Measurements from ENCODE around the gene HHAT.

DNA sequence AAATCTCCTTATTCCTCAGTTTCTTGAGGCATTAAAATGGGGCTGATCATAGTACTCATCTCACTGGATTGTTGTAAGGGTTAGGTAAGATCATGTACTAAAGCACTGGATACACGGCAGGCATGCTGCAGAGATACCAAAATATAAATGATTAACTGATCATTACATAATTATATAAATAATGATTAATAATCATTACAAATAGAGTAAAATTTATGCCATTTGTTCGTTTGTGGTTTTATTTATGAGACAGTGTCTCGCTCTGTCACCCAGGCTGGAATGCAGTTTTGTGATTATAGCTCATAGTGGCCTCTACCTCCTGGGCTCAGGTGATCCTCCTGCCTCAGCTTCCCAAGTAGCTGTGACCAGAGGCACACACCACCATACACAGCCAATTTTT, 140.7 kb downstream of the HHAT start:
- TF ChIP-seq GATA2 (IDR thresholded peaks at IDR 0.05; ENCODE audit: low read depth, low read length) (no peak), GATA3 (IDR thresholded peaks at IDR 0.05; ENCODE audit: low read depth, low read length) (no peak)

Data from SH-SY5Y (cell line).